K562 (cell line): ENCODE data around the gene FAM222A. TPM values are rescaled to one million over a fixed set of nuclear protein-coding genes. Genes with fewer than 3 reads are reported as not detected.

ENCODE experiments used
- ATAC-seq: fragments of 200-7000 bp; cut with Tn5 transposase; 3 replicates; pipeline ENCODE4 v1.9.1; 2020; ENCODE audit warnings: moderate library complexity
- BruUV-seq: library from RNA; stranded (reverse); fragments of 400-500 nt; replicated peaks from 2 replicates; lab custom pipeline; 2021; lab: Mats Ljungman, UMichigan
- CTCF ChIA-PET: fragments of 300-600 bp; formaldehyde crosslinking; extraction: SDS; loops from one replicate; lab custom pipeline; 2021; ENCODE audit warnings: low intra/inter-chr PET ratio; lab: Yijun Ruan, JAX
- POLR2A ChIA-PET: fragments of 300-600, 350-650 bp; sonication (Branson Sonifier 250); formaldehyde crosslinking; extraction: SDS; loops from one replicate; lab custom pipeline; 2021; ENCODE audit warnings: antibody characterized with exemption, inconsistent platforms; lab: Yijun Ruan, JAX
- DNase-seq, 4 experiments: peaks; one replicate each; pipeline versions ENCODE4 v3.0.0 to v3.0.0-alpha.2; 2011 to 2018; ENCODE audit warnings: low spot score in 3 of 4, mixed read lengths in 3 of 4; ENCODE audit errors: extremely low read depth in 1 of 4
- FAIRE-seq: peaks from 2 replicates; lab custom pipeline; 2011; peaks lifted over from hg19 to GRCh38; lab: Jason Lieb, UNC
- H2AFZ ChIP-seq: 2 replicates; pipeline ENCODE4 v1.6.0; 2011; ENCODE audit warnings: low read depth, low read length, control low read depth, inconsistent platforms
- H3K27ac ChIP-seq: fragments of 200-600 bp; 3 replicates; pipeline ENCODE4 v1.8.0; 2011; ENCODE audit warnings: low read depth, mild to moderate bottlenecking, control low read depth, inconsistent platforms, low read length, moderate library complexity, mixed read lengths; ENCODE audit errors: extremely low read depth
- H3K27me3 ChIP-seq, 2 experiments: fragments of 300-600 bp in 1 of 2; 2 replicates in 1 of 2; 3 replicates in 1 of 2; pipeline versions ENCODE4 v1.6.0 to v1.8.0; 2011; ENCODE audit warnings: inconsistent platforms in 2 of 2, low read length in 2 of 2, mild to moderate bottlenecking in 1 of 2, mixed read lengths in 1 of 2, moderate library complexity in 1 of 2; ENCODE audit not compliant: control insufficient read depth in 2 of 2, insufficient read depth in 2 of 2
- H3K36me3 ChIP-seq: fragments of 300-600 bp; 3 replicates; pipeline ENCODE4 v1.8.0; 2011; ENCODE audit warnings: mild to moderate bottlenecking, low read length, inconsistent platforms; ENCODE audit not compliant: control insufficient read depth, insufficient read depth
- H3K4me1 ChIP-seq, 2 experiments: fragments of 200-600 bp in 1 of 2; replicated peaks in 1 of 2; 2 replicates in 1 of 2; 3 replicates in 1 of 2; pipeline versions ENCODE4 v1.5.1 to v1.8.0; 2011; ENCODE audit warnings: inconsistent platforms in 2 of 2, low read length in 2 of 2, mild to moderate bottlenecking in 1 of 2, mixed read lengths in 1 of 2, moderate library complexity in 1 of 2; ENCODE audit not compliant: control insufficient read depth in 2 of 2, insufficient read depth in 2 of 2
- H3K4me2 ChIP-seq: 2 replicates; pipeline ENCODE4 v1.6.1; 2011; ENCODE audit warnings: low read length, control low read depth, inconsistent platforms, mixed read lengths; ENCODE audit not compliant: insufficient read depth
- H3K4me3 ChIP-seq: fragments of 200-600 bp; sonication (generic), shearing (Covaris generic); 2 replicates; pipeline ENCODE4 v1.5.1; 2016; ENCODE audit warnings: control low read depth, inconsistent platforms
- H3K79me2 ChIP-seq: fragments of 200-600 bp; 3 replicates; pipeline ENCODE4 v1.8.0; 2011; ENCODE audit warnings: low read length, inconsistent platforms; ENCODE audit not compliant: control insufficient read depth, insufficient read depth
- H3K9ac ChIP-seq, 2 experiments: 2 replicates each; pipeline versions ENCODE4 v1.6.0 to v1.6.1; 2011; ENCODE audit warnings: low read depth in 2 of 2, low read length in 2 of 2, control low read depth in 1 of 2, inconsistent platforms in 1 of 2, mild to moderate bottlenecking in 1 of 2, mixed read lengths in 1 of 2; ENCODE audit not compliant: insufficient read depth in 1 of 2
- H3K9me1 ChIP-seq: one replicate; pipeline ENCODE4 v1.6.0; 2011; ENCODE audit warnings: inconsistent platforms, mild to moderate bottlenecking, low read length, moderate library complexity; ENCODE audit not compliant: control insufficient read depth, insufficient read depth
- H3K9me3 ChIP-seq: replicated peaks from 2 replicates; pipeline ENCODE4 v1.5.1; 2011; ENCODE audit warnings: low read depth, low read length, inconsistent platforms; ENCODE audit not compliant: control insufficient read depth, insufficient read depth
- H4K20me1 ChIP-seq: replicated peaks from 2 replicates; pipeline ENCODE4 v1.6.1; 2011; ENCODE audit warnings: low read length, inconsistent platforms, mixed read lengths; ENCODE audit not compliant: control insufficient read depth, insufficient read depth
- BCOR ChIP-seq: fragments of 450-650 bp; IDR thresholded peaks from 2 replicates; pipeline ENCODE4 v1.6.1; 2016
- BRF1 ChIP-seq: IDR thresholded peaks from 3 replicates; pipeline ENCODE4 v1.6.1; 2011; ENCODE audit warnings: borderline replicate concordance, mild to moderate bottlenecking; ENCODE audit not compliant: insufficient read length; ENCODE audit errors: extremely low read depth
- CBFB ChIP-seq: sonication (generic); formaldehyde crosslinking; IDR thresholded peaks from 2 replicates; pipeline ENCODE4 v1.4.0; 2020; ENCODE audit warnings: mild to moderate bottlenecking, missing genetic modification reagents
- HLTF ChIP-seq: fragments of 450-650 bp; IDR thresholded peaks from 2 replicates; pipeline ENCODE4 v1.6.1; 2016
- RBM34 ChIP-seq: fragments of 200-400 bp; formaldehyde crosslinking; IDR thresholded peaks from 2 replicates; pipeline ENCODE4 v1.6.1; 2018; ENCODE audit warnings: low read length, borderline replicate concordance; ENCODE audit not compliant: insufficient read depth
- ZBED1 ChIP-seq: IDR thresholded peaks from 2 replicates; pipeline ENCODE4 v1.6.1; 2014
- ZNF12 ChIP-seq: sonication (generic); formaldehyde crosslinking; IDR thresholded peaks from 2 replicates; pipeline ENCODE4 v1.4.0; 2020; ENCODE audit warnings: mild to moderate bottlenecking, missing genetic modification reagents
- ZNF239 ChIP-seq: fragments of 250-450 bp; sonication (Bioruptor Pico); IDR thresholded peaks from 2 replicates; pipeline ENCODE4 v1.4.0; 2020; ENCODE audit warnings: mild to moderate bottlenecking
- WGBS: fragments of 100-300 bp; shearing (Covaris generic); methylation state at CpG from one replicate; pipeline ENCODE4 v1.1.6; 2016; ENCODE audit warnings: low coverage, mixed read lengths; ENCODE audit not compliant: insufficient coverage; ENCODE audit errors: missing lambda C conversion rate; 5-methylcytosine and 5-hydroxymethylcytosine counted together
- in situ Hi-C: fragments of 300-500 bp; cut with MboI; formaldehyde crosslinking; loops from 4 replicates; pipeline ENCODE4 v1.15.0; 2018; ENCODE audit warnings: inconsistent platforms, mixed read lengths
- intact Hi-C: fragments of 100-400 bp; cut with micrococcal nuclease; formaldehyde crosslinking; loops from 2 replicates; pipeline ENCODE4 v1.14.2; 2022
- polyA plus RNA-seq, 8 experiments: library from polyadenylated mRNA; depleted of rRNA in 4 of 8; stranded (reverse) in 5 of 8; unstranded in 3 of 8; fragments of >200 nt; fragmentation: Nextera tagmentation in 2 of 8; fragmentation: Illumina TruSeq in 1 of 8; extraction: Ambion mirVana in 2 of 8; extraction: Trizol in 1 of 8; gene quantifications; 2 replicates each; pipeline versions ENCODE4 v1.2.1 to v1.2.3, GENCODE V29; 2011 to 2014; ENCODE audit warnings: inconsistent platforms in 1 of 8, missing spikeins in 1 of 8
- total RNA-seq, 7 experiments: library from RNA; depleted of rRNA in 6 of 7; stranded (reverse); fragments of >200 nt in 6 of 7; fragmentation: Illumina TruSeq in 2 of 7; extraction: Trizol in 2 of 7; gene quantifications; 2 replicates each; pipeline versions ENCODE4 v1.2.1 to v1.2.3, GENCODE V29; 2011 to 2021; ENCODE audit warnings: low replicate concordance in 1 of 7
- TF ChIP-seq, protein P1 (sequence below): fragments of 450-650 bp; IDR thresholded peaks from 2 replicates; pipeline ENCODE4 v1.6.1; 2016; ENCODE audit warnings: missing biosample characterization, missing genetic modification characterization

Gene FAM222A
- total and polyA plus RNA-seq, 9 of the 15 experiments (the other 6 are each of a cell fraction or from before 2014, with no cell fraction given), result 0.03 to 0.36 (median 0.12) TPM; not detected in 1

DNA sequence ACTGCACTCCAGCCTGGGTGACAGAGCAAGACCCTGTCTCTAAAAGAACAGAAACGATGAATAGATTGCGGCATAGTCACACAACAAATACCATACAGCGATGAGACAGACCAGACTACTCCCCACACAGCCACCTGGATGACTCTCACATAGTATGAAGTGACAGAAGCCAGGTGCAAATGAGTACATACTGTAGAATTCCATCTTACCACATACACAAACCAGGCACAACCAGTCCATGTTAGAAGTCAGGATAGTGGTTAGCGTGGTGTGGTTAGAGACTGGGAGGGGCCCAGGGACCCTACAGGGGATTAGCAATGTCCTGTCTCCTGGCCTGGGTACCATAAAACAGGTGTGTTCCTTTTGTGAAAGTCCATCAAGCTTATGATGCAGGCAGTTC lies 53.8 kb downstream of the FAM222A start:
- ChIA-PET CTCF (no interaction called here), POLR2A (interaction anchor here (0.6 to 0.9 kb wide), 2 partner anchors 170 to 315 kb away, joined by 3 read pairs; no protein-coding TSS in a partner anchor)
- H4K20me1 ChIP-seq, result peaks cover 9% of the 10 kb centered on the region; the same call in 1 of the 2 replicates
- ATAC-seq (no peak), FAIRE-seq (no peak), DNase-seq (no peak)
- no peak overlapping the region for H3K27ac ChIP-seq
- H3K27me3 ChIP-seq, result peaks cover 26 to 82% of the 10 kb centered on the region in 2 experiments; a peak in 4 of 5 replicates
- TF ChIP-seq HLTF, result no peak
- intact Hi-C loops, result no loop called here
- in situ Hi-C loops, result no loop called here
- no peak overlapping the region for H3K4me2 ChIP-seq
- H3K79me2 ChIP-seq, result no peaks in the 10 kb centered on the region
- no peaks in the 10 kb centered on the region for H3K9me3 ChIP-seq
- no peak overlapping the region for H2AFZ ChIP-seq
- no peaks in the 10 kb centered on the region for H3K36me3 ChIP-seq
- H3K9me1 ChIP-seq, result no peaks in the 10 kb centered on the region
- H3K4me1 ChIP-seq, result peaks cover 0 to 17% of the 10 kb centered on the region in 2 experiments; a peak in 2 of 5 replicates
- H3K4me3 ChIP-seq, result no peak overlapping the region
- no peak overlapping the region for H3K9ac ChIP-seq
- WGBS, result 2% methylated on average over 4 of the region's 4 CpGs
- no TSS peak for BruUV-seq

GRCh38 chr12:109767991-109768900 lies 54.6 kb downstream of the FAM222A start:
- WGBS, result 7% methylated on average over 42 of the region's 54 CpGs
- Histone ChIP-seq H3K36me3 (no peaks in the 10 kb centered on the region), H4K20me1 (peaks cover 9% of the 10 kb centered on the region; the same call in 1 of the 2 replicates), H3K4me3 (no peak overlapping the region), H3K27ac (no peak overlapping the region), H3K27me3 (peaks cover 29 to 82% of the 10 kb centered on the region in 2 experiments; a peak in 4 of 5 replicates), H3K9me1 (no peaks in the 10 kb centered on the region), H3K9me3 (no peaks in the 10 kb centered on the region), H3K79me2 (no peaks in the 10 kb centered on the region), H3K4me1 (peaks cover 0 to 19% of the 10 kb centered on the region in 2 experiments; a peak in 2 of 5 replicates), H2AFZ (no peak overlapping the region), H3K9ac (no peak overlapping the region; a peak in 1 of 4 replicates), H3K4me2 (no peak overlapping the region)
- intact Hi-C loops, result no loop called here
- BruUV-seq, result no TSS peak
- DNase-seq (no peak), ATAC-seq (no peak), FAIRE-seq (no peak)
- in situ Hi-C loops, result no loop called here
- ChIA-PET POLR2A (interaction anchor here (0.6 to 0.9 kb wide), 3 partner anchors 9 to 316 kb away, joined by 3 read pairs; no protein-coding TSS in a partner anchor), CTCF (no interaction called here)
- TF ChIP-seq BRF1, result no peak
- no peak for TF ChIP-seq RBM34
- TF ChIP-seq, protein P1, sequence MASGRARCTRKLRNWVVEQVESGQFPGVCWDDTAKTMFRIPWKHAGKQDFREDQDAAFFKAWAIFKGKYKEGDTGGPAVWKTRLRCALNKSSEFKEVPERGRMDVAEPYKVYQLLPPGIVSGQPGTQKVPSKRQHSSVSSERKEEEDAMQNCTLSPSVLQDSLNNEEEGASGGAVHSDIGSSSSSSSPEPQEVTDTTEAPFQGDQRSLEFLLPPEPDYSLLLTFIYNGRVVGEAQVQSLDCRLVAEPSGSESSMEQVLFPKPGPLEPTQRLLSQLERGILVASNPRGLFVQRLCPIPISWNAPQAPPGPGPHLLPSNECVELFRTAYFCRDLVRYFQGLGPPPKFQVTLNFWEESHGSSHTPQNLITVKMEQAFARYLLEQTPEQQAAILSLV (tag), result no peak
- TF ChIP-seq BCOR, result no peak
- no peak for TF ChIP-seq ZBED1
- TF ChIP-seq ZNF12 (CRISPR knock-in tag), result no peak
- no peak for TF ChIP-seq ZNF239 (CRISPR knock-in tag)
- no peak for TF ChIP-seq CBFB (CRISPR knock-in tag)
